PC-3 (cell line): ENCODE results near the gene ESRRG. TPM values are rescaled to one million over a fixed set of nuclear protein-coding genes. Genes with fewer than 3 reads are reported as not detected.
A peak's percentile ranks its signal among the peaks of the same experiment; 100 is the strongest.
"Not testable (repeated sequence)": the region's sequence is repeated elsewhere in the genome, so short reads cannot be mapped to it uniquely, and the experiment has no call there.

Source experiments
- ATAC-seq: fragments of 200-7000 bp; cut with Tn5 transposase; 2 replicates; pipeline ENCODE4 v1.9.1; 2020; ENCODE audit warnings: mild to moderate bottlenecking, moderate library complexity
- BruUV-seq: library from RNA; stranded (reverse); fragments of 400-500 nt; replicated peaks from 2 replicates; lab custom pipeline; 2021; lab: Mats Ljungman, UMichigan
- CTCF ChIA-PET: fragments of 300-600 bp; sonication (Branson Sonifier 250); formaldehyde crosslinking; loops from one replicate; lab custom pipeline; 2022; ENCODE audit warnings: antibody characterized with exemption; lab: Charles Lee
- POLR2A ChIA-PET: fragments of 300-600 bp; sonication (Branson Sonifier 250); formaldehyde crosslinking; loops from one replicate; lab custom pipeline; 2022; ENCODE audit warnings: antibody characterized with exemption; ENCODE audit not compliant: unreplicated experiment; lab: Charles Lee
- DNase-seq: peaks from one replicate; pipeline ENCODE4 v3.0.0-alpha.2; 2015
- H2AFZ ChIP-seq: fragments of 300-600 bp; sonication (generic); 2 replicates; pipeline ENCODE4 v1.6.0; 2016; ENCODE audit warnings: antibody characterized with exemption, low read length
- H3F3A ChIP-seq: fragments of 300-600 bp; sonication (generic); one replicate; pipeline ENCODE4 v1.6.0; 2017; ENCODE audit warnings: antibody characterized with exemption, low read length, control low read depth, mild to moderate bottlenecking; ENCODE audit not compliant: unreplicated experiment
- H3K27ac ChIP-seq: fragments of 300-600 bp; sonication (generic); 2 replicates; pipeline ENCODE4 v1.5.1; 2016; ENCODE audit warnings: mild to moderate bottlenecking, low read length
- H3K27me3 ChIP-seq: fragments of 300-600 bp; sonication (generic); 2 replicates; pipeline ENCODE4 v1.6.1; 2016; ENCODE audit warnings: low read length, mixed read lengths
- H3K36me3 ChIP-seq: fragments of 300-600 bp; sonication (generic); 2 replicates; pipeline ENCODE4 v1.6.1; 2016; ENCODE audit warnings: low read depth, mixed run types, low read length, mixed read lengths
- H3K4me1 ChIP-seq: fragments of 300-600 bp; sonication (generic); 2 replicates; pipeline ENCODE4 v1.5.1; 2016; ENCODE audit warnings: low read length; ENCODE audit not compliant: insufficient read depth
- H3K4me2 ChIP-seq: fragments of 300-600 bp; sonication (generic); 2 replicates; pipeline ENCODE4 v1.6.0; 2016; ENCODE audit warnings: low read length
- H3K4me3 ChIP-seq: fragments of 300-600 bp; sonication (generic); 2 replicates; pipeline ENCODE4 v1.5.1; 2016; ENCODE audit warnings: mild to moderate bottlenecking, low read length, mixed read lengths
- H3K79me2 ChIP-seq: fragments of 300-600 bp; sonication (generic); 2 replicates; pipeline ENCODE4 v1.6.1; 2017; ENCODE audit warnings: low read length, mixed read lengths
- H3K9ac ChIP-seq: fragments of 300-600 bp; sonication (generic); 2 replicates; pipeline ENCODE4 v1.6.0; 2016; ENCODE audit warnings: mild to moderate bottlenecking, low read length
- H3K9me2 ChIP-seq: fragments of 300-600 bp; sonication (generic); replicated peaks from 2 replicates; pipeline ENCODE4 v1.6.1; 2016; ENCODE audit warnings: mixed run types, low read length, mixed read lengths
- H3K9me3 ChIP-seq: fragments of 300-600 bp; sonication (generic); 2 replicates; pipeline ENCODE4 v1.6.1; 2016; ENCODE audit warnings: low read length, mixed read lengths
- H4K20me1 ChIP-seq: fragments of 300-600 bp; sonication (generic); 2 replicates; pipeline ENCODE4 v1.6.1; 2016; ENCODE audit warnings: low read length, mixed read lengths
- CTCF ChIP-seq: fragments of 300-600 bp; sonication (generic); conservative IDR thresholded peaks from 2 replicates; pipeline ENCODE4 v1.5.1; 2017; ENCODE audit warnings: antibody characterized with exemption, low read depth, mild to moderate bottlenecking, low read length
- EZH2 ChIP-seq: fragments of 300-600 bp; sonication (generic); IDR thresholded peaks from one replicate; pipeline ENCODE4 v1.6.1; 2017; ENCODE audit warnings: antibody characterized with exemption, mild to moderate bottlenecking, low read length; ENCODE audit not compliant: unreplicated experiment
- EZH2phosphoT487 ChIP-seq: fragments of 300-600 bp; sonication (generic); IDR thresholded peaks from 2 replicates; pipeline ENCODE4 v1.6.1; 2018; ENCODE audit warnings: mild to moderate bottlenecking, antibody characterized with exemption, low read length, borderline replicate concordance
- intact Hi-C: fragments of 100-400 bp; cut with micrococcal nuclease; formaldehyde crosslinking; loops from 2 replicates; pipeline ENCODE4 v1.9.0; 2023
- total RNA-seq: library from RNA; depleted of rRNA; stranded (reverse); fragments of >200 nt; gene quantifications from 2 replicates; pipeline ENCODE4 v1.2.3, GENCODE V29; 2014

Gene ESRRG
- total RNA-seq, 1 experiment from 2014 or later: 1.7 TPM

GRCh38 chr1:216531263-216532239, 191.7 kb downstream of the ESRRG start:
- Histone ChIP-seq H3K9ac (no peak overlapping the region), H3K4me2 (peak overlapping the region; percentile 85), H3K9me2 (no peaks in the 10 kb centered on the region), H3K9me3 (no peaks in the 10 kb centered on the region), H3K4me3 (peak overlapping the region; percentile 70), H3K4me1 (peaks cover 17% of the 10 kb centered on the region; the same call in 1 of the 2 replicates), H4K20me1 (no peaks in the 10 kb centered on the region), H3K27ac (no peak overlapping the region), H3F3A (no peaks in the 10 kb centered on the region), H2AFZ (peak overlapping the region; percentile 86), H3K36me3 (no peaks in the 10 kb centered on the region), H3K79me2 (no peaks in the 10 kb centered on the region), H3K27me3 (no peaks in the 10 kb centered on the region)
- peak; percentile 46 for DNase-seq
- CTCF ChIA-PET: no interaction called here
- TF ChIP-seq CTCF (no peak), EZH2phosphoT487 (no peak), EZH2 (no peak)
- BruUV-seq: no TSS peak
- ATAC-seq: peak; percentile 73
- intact Hi-C loops: no loop called here
- POLR2A ChIA-PET: interaction anchor here (0.6 kb wide), 1 partner anchor 58 kb away, joined by 3 read pairs; no protein-coding TSS in a partner anchor

- H3K27ac ChIP-seq, H4K20me1 ChIP-seq, H3K4me3 ChIP-seq, H3K27me3 ChIP-seq, POLR2A ChIA-PET, H3K36me3 ChIP-seq, H3K9ac ChIP-seq, intact Hi-C loops, H3K9me3 ChIP-seq, DNase-seq, H3K9me2 ChIP-seq, ATAC-seq, BruUV-seq, H3K4me2 ChIP-seq, H3F3A ChIP-seq, H3K79me2 ChIP-seq, H2AFZ ChIP-seq: not testable (repeated sequence)
- H3K4me1 ChIP-seq: peaks cover 17% of the 10 kb centered on the region; the same call in 1 of the 2 replicates
- CTCF ChIA-PET: interaction anchor here (0.6 kb wide), 1 partner anchor 1026 kb away, joined by 4 read pairs; no protein-coding TSS in a partner anchor
Measured at GRCh38 chr1:216529851-216530250, 193.4 kb downstream of the ESRRG start.

GRCh38 chr1:216528816-216529215, 194.4 kb downstream of the ESRRG start:
- CTCF ChIA-PET: no interaction called here
- Histone ChIP-seq H3F3A (no peaks in the 10 kb centered on the region), H3K4me3 (no peak overlapping the region), H3K4me1 (peaks cover 18% of the 10 kb centered on the region; the same call in 1 of the 2 replicates), H3K9ac (no peak overlapping the region), H3K27me3 (no peaks in the 10 kb centered on the region), H3K9me2 (no peaks in the 10 kb centered on the region), H3K79me2 (no peaks in the 10 kb centered on the region), H4K20me1 (no peaks in the 10 kb centered on the region), H3K27ac (no peak overlapping the region), H3K9me3 (no peaks in the 10 kb centered on the region), H3K36me3 (no peaks in the 10 kb centered on the region), H2AFZ (no peak overlapping the region), H3K4me2 (no peak overlapping the region)
- peak; percentile 49 for DNase-seq
- no TSS peak for BruUV-seq
- intact Hi-C loops: no loop called here
- TF ChIP-seq CTCF (no peak), EZH2 (no peak), EZH2phosphoT487 (no peak)
- no peak for ATAC-seq
- POLR2A ChIA-PET: no interaction called here
